ENCODE measurements around the gene DNAH1.

Gene DNAH1

DNA sequence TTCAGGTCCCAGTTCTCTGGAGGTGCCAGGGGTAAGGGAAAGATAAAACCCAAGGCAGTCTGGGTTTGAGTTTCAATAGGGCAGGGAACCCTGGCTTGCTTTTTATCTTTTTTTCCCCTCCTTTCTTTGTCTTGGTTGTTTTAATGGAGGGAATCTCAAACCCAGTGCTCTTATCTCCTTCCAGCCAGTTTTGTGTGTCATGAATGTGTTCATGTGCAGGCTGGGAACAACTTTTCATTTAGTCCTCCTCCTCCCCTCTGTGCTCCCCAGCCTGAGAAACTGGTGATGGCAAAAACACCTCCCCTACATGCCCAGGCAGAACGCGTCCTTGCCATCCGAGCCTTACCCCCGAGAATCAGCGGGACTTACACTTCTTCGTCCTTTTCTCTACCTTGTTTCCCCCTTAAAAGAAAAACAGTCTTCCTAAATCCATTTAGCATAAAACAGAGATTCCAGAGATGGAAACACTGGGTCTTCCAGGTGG, 117.9 kb downstream of the DNAH1 start:
- H3K4me2 ChIP-seq (ENCODE audit: low read depth, low read length, poor library complexity, severe bottlenecking) = no peak overlapping the region

DNA sequence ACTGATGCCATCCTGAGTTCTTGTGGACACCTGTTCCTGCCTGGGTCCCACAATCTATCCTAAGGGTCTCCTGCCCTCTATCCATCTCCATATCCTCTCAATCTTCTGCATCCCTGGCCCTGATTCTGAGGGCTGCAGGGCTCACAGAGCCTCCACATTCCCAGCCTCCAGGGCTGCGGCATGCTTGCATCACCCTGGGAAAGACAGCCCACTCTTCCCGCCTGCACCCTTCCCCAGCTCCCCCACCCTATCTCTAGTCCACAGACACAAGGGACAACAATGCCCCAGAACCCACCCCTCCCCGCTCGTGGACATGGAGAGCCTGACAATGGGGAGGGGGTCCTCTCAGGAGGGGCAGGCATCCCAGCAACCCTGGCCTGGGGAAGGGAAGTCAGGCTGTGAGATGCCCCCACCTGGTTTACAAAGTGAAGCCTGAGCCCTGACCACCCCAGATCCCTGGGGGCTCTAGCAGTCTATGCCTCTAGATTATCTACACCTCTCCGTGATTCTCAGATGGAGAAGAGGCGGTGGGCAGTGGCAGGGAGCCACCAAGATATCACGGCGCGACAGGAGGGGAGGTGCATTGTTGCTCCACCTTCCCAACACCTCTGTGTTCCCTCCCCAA, 118.5 kb downstream of the DNAH1 start:
- H3K4me3 ChIP-seq (ENCODE audit: insufficient read depth, low read length, poor library complexity, severe bottlenecking) = no peak overlapping the region
- no peaks in the 10 kb centered on the region for H3K9me2 ChIP-seq (replicated peaks; ENCODE audit: insufficient read depth, low read length)
- H4K20me1 ChIP-seq (ENCODE audit: low read depth, low read length) = no peaks in the 10 kb centered on the region
- no peaks in the 10 kb centered on the region for H3K27me3 ChIP-seq (ENCODE audit: low read length)
- H3K79me2 ChIP-seq (ENCODE audit: insufficient read depth, low read length) = no peaks in the 10 kb centered on the region
- H3K27ac ChIP-seq (ENCODE audit: low read depth, low read length) = no peak overlapping the region
- no peaks in the 10 kb centered on the region for H3K9me3 ChIP-seq (ENCODE audit: insufficient read depth, low read length)
- no peak for TF ChIP-seq EZH2phosphoT487 (conservative IDR thresholded peaks at IDR 0.05; ENCODE audit: low read length)
- TF ChIP-seq, protein P1, sequence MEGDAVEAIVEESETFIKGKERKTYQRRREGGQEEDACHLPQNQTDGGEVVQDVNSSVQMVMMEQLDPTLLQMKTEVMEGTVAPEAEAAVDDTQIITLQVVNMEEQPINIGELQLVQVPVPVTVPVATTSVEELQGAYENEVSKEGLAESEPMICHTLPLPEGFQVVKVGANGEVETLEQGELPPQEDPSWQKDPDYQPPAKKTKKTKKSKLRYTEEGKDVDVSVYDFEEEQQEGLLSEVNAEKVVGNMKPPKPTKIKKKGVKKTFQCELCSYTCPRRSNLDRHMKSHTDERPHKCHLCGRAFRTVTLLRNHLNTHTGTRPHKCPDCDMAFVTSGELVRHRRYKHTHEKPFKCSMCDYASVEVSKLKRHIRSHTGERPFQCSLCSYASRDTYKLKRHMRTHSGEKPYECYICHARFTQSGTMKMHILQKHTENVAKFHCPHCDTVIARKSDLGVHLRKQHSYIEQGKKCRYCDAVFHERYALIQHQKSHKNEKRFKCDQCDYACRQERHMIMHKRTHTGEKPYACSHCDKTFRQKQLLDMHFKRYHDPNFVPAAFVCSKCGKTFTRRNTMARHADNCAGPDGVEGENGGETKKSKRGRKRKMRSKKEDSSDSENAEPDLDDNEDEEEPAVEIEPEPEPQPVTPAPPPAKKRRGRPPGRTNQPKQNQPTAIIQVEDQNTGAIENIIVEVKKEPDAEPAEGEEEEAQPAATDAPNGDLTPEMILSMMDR (IDR thresholded peaks at IDR 0.05; ENCODE audit: insufficient read depth, low read length, poor library complexity, severe bottlenecking) = no peak
- no peaks in the 10 kb centered on the region for H3F3A ChIP-seq (ENCODE audit: insufficient read depth)
- H3K36me3 ChIP-seq (ENCODE audit: low read length) = no peaks in the 10 kb centered on the region
- no peak overlapping the region for H3K4me2 ChIP-seq (ENCODE audit: low read depth, low read length, poor library complexity, severe bottlenecking)
- H2AFZ ChIP-seq (ENCODE audit: low read depth, low read length, severe bottlenecking) = no peak overlapping the region
- no peak overlapping the region for H3K9ac ChIP-seq (ENCODE audit: low read length)

More for the DNA sequence above, 117.9 kb downstream of the DNAH1 start:
- Histone ChIP-seq H3K9me2 (replicated peaks; ENCODE audit: insufficient read depth, low read length) (no peaks in the 10 kb centered on the region), H3K9ac (ENCODE audit: low read length) (no peak overlapping the region), H3K4me3 (ENCODE audit: insufficient read depth, low read length, poor library complexity, severe bottlenecking) (no peak overlapping the region), H4K20me1 (ENCODE audit: low read depth, low read length) (no peaks in the 10 kb centered on the region), H3K9me3 (ENCODE audit: insufficient read depth, low read length) (no peaks in the 10 kb centered on the region), H3K36me3 (ENCODE audit: low read length) (no peaks in the 10 kb centered on the region), H3F3A (ENCODE audit: insufficient read depth) (no peaks in the 10 kb centered on the region), H3K27ac (ENCODE audit: low read depth, low read length) (no peak overlapping the region), H3K79me2 (ENCODE audit: insufficient read depth, low read length) (no peaks in the 10 kb centered on the region), H3K27me3 (ENCODE audit: low read length) (no peaks in the 10 kb centered on the region), H2AFZ (ENCODE audit: low read depth, low read length, severe bottlenecking) (no peak overlapping the region)
- TF ChIP-seq, protein P1 (IDR thresholded peaks at IDR 0.05; ENCODE audit: insufficient read depth, low read length, poor library complexity, severe bottlenecking) = no peak
- TF ChIP-seq EZH2phosphoT487 (conservative IDR thresholded peaks at IDR 0.05; ENCODE audit: low read length) = no peak

GRCh38 chr3:52435246-52436101, 119.4 kb downstream of the DNAH1 start:
- no peaks in the 10 kb centered on the region for H3K9me3 ChIP-seq (ENCODE audit: insufficient read depth, low read length)
- H3K9me2 ChIP-seq (replicated peaks; ENCODE audit: insufficient read depth, low read length) = no peaks in the 10 kb centered on the region
- no peaks in the 10 kb centered on the region for H3K79me2 ChIP-seq (ENCODE audit: insufficient read depth, low read length)
- H3K27me3 ChIP-seq (ENCODE audit: low read length) = no peaks in the 10 kb centered on the region
- TF ChIP-seq, protein P1 (IDR thresholded peaks at IDR 0.05; ENCODE audit: insufficient read depth, low read length, poor library complexity, severe bottlenecking) = no peak
- TF ChIP-seq EZH2phosphoT487 (conservative IDR thresholded peaks at IDR 0.05; ENCODE audit: low read length) = no peak
- no peaks in the 10 kb centered on the region for H3K36me3 ChIP-seq (ENCODE audit: low read length)
- no peak overlapping the region for H3K4me2 ChIP-seq (ENCODE audit: low read depth, low read length, poor library complexity, severe bottlenecking)
- no peak overlapping the region for H3K27ac ChIP-seq (ENCODE audit: low read depth, low read length)
- H2AFZ ChIP-seq (ENCODE audit: low read depth, low read length, severe bottlenecking) = no peak overlapping the region
- no peaks in the 10 kb centered on the region for H3F3A ChIP-seq (ENCODE audit: insufficient read depth)
- no peak overlapping the region for H3K4me3 ChIP-seq (ENCODE audit: insufficient read depth, low read length, poor library complexity, severe bottlenecking)
- no peak overlapping the region for H3K9ac ChIP-seq (ENCODE audit: low read length)
- H4K20me1 ChIP-seq (ENCODE audit: low read depth, low read length) = no peaks in the 10 kb centered on the region

All from SU-DHL-6 (cell line).